Activated B cell treated with CpG ODN at 0.5 μM for 24 hours (primary cell): ENCODE results near the gene ACADVL. TPM values are rescaled to one million over a fixed set of nuclear protein-coding genes. Genes with fewer than 3 reads are reported as not detected.

ENCODE experiments used
- ATAC-seq: fragments of 200-7000 bp; cut with Tn5 transposase; one replicate; pipeline ENCODE4 v1.10.0; 2021; ENCODE audit warnings: low read depth, mild to moderate bottlenecking, moderate library complexity
- CTCF ChIA-PET: fragments of 350-600 bp; sonication (Branson Sonifier 250); formaldehyde crosslinking; loops from one replicate; lab custom pipeline; 2021; ENCODE audit warnings: antibody characterized with exemption; lab: Charles Lee
- POLR2A ChIA-PET: fragments of 350-600 bp; sonication (Branson Sonifier 250); formaldehyde crosslinking; loops from one replicate; lab custom pipeline; 2021; ENCODE audit warnings: antibody characterized with exemption; lab: Charles Lee
- DNase-seq: peaks from one replicate; pipeline ENCODE4 v3.0.0; 2022
- H3K27ac Mint-ChIP-seq: one replicate; pipeline ENCODE4 v1.8.0; 2020; ENCODE audit warnings: mixed read lengths
- H3K27me3 Mint-ChIP-seq: one replicate; pipeline ENCODE4 v1.8.0; 2021; ENCODE audit warnings: mixed read lengths
- H3K36me3 Mint-ChIP-seq: one replicate; pipeline ENCODE4 v1.8.0; 2021; ENCODE audit warnings: low read depth, mixed read lengths
- H3K4me1 Mint-ChIP-seq: one replicate; pipeline ENCODE4 v1.8.0; 2021; ENCODE audit warnings: mixed read lengths
- H3K4me3 Mint-ChIP-seq: one replicate; pipeline ENCODE4 v1.8.0; 2020; ENCODE audit warnings: mild to moderate bottlenecking, mixed read lengths
- H3K9me3 Mint-ChIP-seq: one replicate; pipeline ENCODE4 v1.8.0; 2020; ENCODE audit warnings: mixed read lengths
- CTCF ChIP-seq: fragments of 200-600 bp; IDR thresholded peaks from one replicate; pipeline ENCODE4 v1.8.0; 2022; ENCODE audit warnings: antibody characterized with exemption, mild to moderate bottlenecking
- intact Hi-C: fragments of 100-400 bp; cut with micrococcal nuclease; formaldehyde crosslinking; loops from one replicate; pipeline ENCODE4 v1.15.1; 2024
- total RNA-seq: library from RNA; stranded (reverse); gene quantifications from 2 replicates; pipeline ENCODE4 v1.2.3, GENCODE V29; 2022

The ACADVL gene
- total RNA-seq, 1 donor from 2014 or later: 469 TPM

- peak; percentile 11 for ATAC-seq
- intact Hi-C loops: loop anchor here (2.0 to 5.0 kb wide), 5 partner anchors 33 to 449 kb away; partner anchors contain the start of genes EIF5A, NEURL4, TP53 and WRAP53
- H3K9me3 Mint-ChIP-seq: no peaks in the 10 kb centered on the region
- TF ChIP-seq CTCF: no peak
- peak overlapping the region; percentile 99 for H3K4me3 Mint-ChIP-seq
- H3K36me3 Mint-ChIP-seq: peaks cover 67% of the 10 kb centered on the region
- H3K4me1 Mint-ChIP-seq: peaks cover 69% of the 10 kb centered on the region
- ChIA-PET POLR2A (interaction anchor here (0.5 to 15.0 kb wide), 21 partner anchors 12 to 935 kb away, joined by 3 to 245 read pairs (median 4); partner anchors contain the start of genes ACADVL, ACAP1, CTDNEP1 and DLG4), CTCF (interaction anchor here (1.0 to 1.1 kb wide), 2 partner anchors 17 to 28 kb away, joined by 3 read pairs; no protein-coding TSS in a partner anchor)
- peak overlapping the region; percentile 100 for H3K27ac Mint-ChIP-seq
- no peaks in the 10 kb centered on the region for H3K27me3 Mint-ChIP-seq
- DNase-seq: peak; percentile 73
Measured at GRCh38 chr17:7237761-7238419, 18.2 kb downstream of the ACADVL start.

- POLR2A ChIA-PET: interaction anchor here (0.5 to 15.0 kb wide), 21 partner anchors 12 to 935 kb away, joined by 3 to 245 read pairs (median 4); partner anchors contain the start of genes ACADVL, ACAP1, CTDNEP1 and DLG4
- DNase-seq (no peak), ATAC-seq (no peak)
Measured at GRCh38 chr17:7238420-7239090, 18.8 kb downstream of the ACADVL start.

GRCh38 chr17:7239091-7240027 lies 19.6 kb downstream of the ACADVL start, which contains the start of gene PHF23:
TSS of gene PHF23 (minus strand) at chr17:7239457. CDS start at chr17:7239279, 178 bp downstream.
- Mint-ChIP-seq H3K9me3 (no peaks in the 10 kb centered on the region), H3K27ac (peak within 1 kb of the TSS; percentile 100), H3K27me3 (no peaks in the 10 kb centered on the region), H3K4me1 (peaks cover 63% of the 10 kb centered on the region), H3K36me3 (peaks cover 70% of the 10 kb centered on the region), H3K4me3 (peak within 1 kb of the TSS; percentile 99)
- no peak for TF ChIP-seq CTCF
- DNase-seq (peak; percentile 93), ATAC-seq (peak; percentile 64)
- POLR2A ChIA-PET: interaction anchor here (0.6 to 15.0 kb wide), 18 partner anchors 11 to 340 kb away, joined by 3 to 245 read pairs (median 5); partner anchors contain the start of genes ACADVL, ACAP1, CD68 and CTDNEP1
- intact Hi-C loops: loop anchor here (1.0 to 5.0 kb wide), 8 partner anchors 25 to 603 kb away; partner anchors contain the start of genes EIF5A, NEURL4, POLR2A and TP53
- CTCF ChIA-PET: interaction anchor here (0.8 kb wide), 1 partner anchor 18 kb away, joined by 3 read pairs; no protein-coding TSS in a partner anchor

More at GRCh38 chr17:7238420-7239090, 18.8 kb downstream of the ACADVL start:
- TF ChIP-seq CTCF: no peak
- peaks cover 70% of the 10 kb centered on the region for H3K36me3 Mint-ChIP-seq
- H3K9me3 Mint-ChIP-seq: no peaks in the 10 kb centered on the region
- H3K27ac Mint-ChIP-seq: peak overlapping the region; percentile 100
- intact Hi-C loops: loop anchor here (1.0 to 5.0 kb wide), 8 partner anchors 24 to 604 kb away; partner anchors contain the start of genes EIF5A, NEURL4, POLR2A and TP53
- H3K4me3 Mint-ChIP-seq: peak overlapping the region; percentile 99
- H3K27me3 Mint-ChIP-seq: no peaks in the 10 kb centered on the region
- CTCF ChIA-PET: interaction anchor here (0.8 to 1.1 kb wide), 3 partner anchors 17 to 28 kb away, joined by 3 read pairs; no protein-coding TSS in a partner anchor
- H3K4me1 Mint-ChIP-seq: peaks cover 68% of the 10 kb centered on the region

DNA sequence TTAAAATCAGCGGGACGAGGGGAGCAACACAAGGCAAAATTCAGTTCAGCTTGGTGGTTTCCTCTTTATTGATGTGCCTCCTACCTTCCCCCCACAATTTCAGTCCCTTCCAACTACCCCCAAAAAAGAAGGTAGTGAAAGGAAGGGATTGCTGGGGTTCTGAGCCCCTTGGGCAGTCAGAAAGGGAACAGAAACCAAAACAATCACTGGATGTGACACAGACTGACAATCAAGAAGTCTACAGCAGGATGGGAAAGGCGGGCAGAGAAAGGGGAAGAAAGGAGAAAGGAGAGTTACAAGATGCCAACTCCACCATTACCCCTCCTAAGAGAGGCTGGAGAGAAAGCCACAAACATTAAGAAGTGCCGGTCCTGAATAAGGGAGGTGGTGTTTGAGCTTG lies 20.6 kb downstream of the ACADVL start:
- no peak for TF ChIP-seq CTCF
- intact Hi-C loops: no loop called here
- H3K27ac Mint-ChIP-seq: peak overlapping the region; percentile 100
- ATAC-seq (no peak), DNase-seq (no peak)
- H3K4me3 Mint-ChIP-seq: peak overlapping the region; percentile 99
- H3K36me3 Mint-ChIP-seq: peaks cover 69% of the 10 kb centered on the region
- CTCF ChIA-PET: no interaction called here
- H3K4me1 Mint-ChIP-seq: peaks cover 53% of the 10 kb centered on the region
- POLR2A ChIA-PET: interaction anchor here (0.7 to 15.0 kb wide), 6 partner anchors 10 to 244 kb away, joined by 3 to 245 read pairs (median 23); partner anchors contain the start of genes ACADVL, CTDNEP1, DLG4 and ELP5
- H3K9me3 Mint-ChIP-seq: no peaks in the 10 kb centered on the region
- no peaks in the 10 kb centered on the region for H3K27me3 Mint-ChIP-seq
